Measurements from ENCODE around the gene MRPL12.

Gene MRPL12

GRCh38 chr17:81687770-81688541 lies 15.2 kb upstream of the MRPL12 start:
- ATAC-seq (replicated peaks) = no peak
- no peak overlapping the region for H3K4me3 Mint-ChIP-seq

GRCh38 chr17:81688616-81689015 lies 14.6 kb upstream of the MRPL12 start:
- no peak for DNase-seq

More at GRCh38 chr17:81687770-81688541, 15.2 kb upstream of the MRPL12 start:
- Mint-ChIP-seq H3K4me1 (peaks cover 24 to 53% of the 10 kb centered on the region in 2 donors), H3K9me3 (no peaks in the 10 kb centered on the region), H3K27me3 (no peaks in the 10 kb centered on the region), H3K36me3 (peaks cover 41 to 62% of the 10 kb centered on the region in 2 donors), H3K27ac (no peak overlapping the region)
- no peak for DNase-seq

GRCh38 chr17:81690066-81690465 lies 13.1 kb upstream of the MRPL12 start:
- Mint-ChIP-seq H3K27me3 (no peaks in the 10 kb centered on the region), H3K4me1 (peaks cover 18 to 43% of the 10 kb centered on the region in 2 donors), H3K27ac (no peak overlapping the region), H3K4me3 (no peak overlapping the region), H3K9me3 (no peaks in the 10 kb centered on the region), H3K36me3 (peaks cover 41 to 56% of the 10 kb centered on the region in 2 donors)
- ATAC-seq (replicated peaks) (no peak), DNase-seq (no peak)

More at GRCh38 chr17:81688616-81689015, 14.6 kb upstream of the MRPL12 start:
- Mint-ChIP-seq H3K4me3 (no peak overlapping the region), H3K27ac (no peak overlapping the region), H3K36me3 (peaks cover 41 to 62% of the 10 kb centered on the region in 2 donors), H3K9me3 (no peaks in the 10 kb centered on the region), H3K4me1 (peaks cover 23 to 51% of the 10 kb centered on the region in 2 donors), H3K27me3 (no peaks in the 10 kb centered on the region)
- no peak for ATAC-seq (replicated peaks)

GRCh38 chr17:81690549-81690948 lies 12.6 kb upstream of the MRPL12 start:
- DNase-seq (no peak), ATAC-seq (replicated peaks) (no peak)
- H3K27me3 Mint-ChIP-seq = no peaks in the 10 kb centered on the region
- no peak overlapping the region for H3K27ac Mint-ChIP-seq
- H3K9me3 Mint-ChIP-seq = no peaks in the 10 kb centered on the region
- H3K4me3 Mint-ChIP-seq = no peak overlapping the region
- H3K4me1 Mint-ChIP-seq = peaks cover 14 to 38% of the 10 kb centered on the region in 2 donors
- H3K36me3 Mint-ChIP-seq = peaks cover 37 to 52% of the 10 kb centered on the region in 2 donors

- H3K27me3 Mint-ChIP-seq = no peaks in the 10 kb centered on the region
- H3K36me3 Mint-ChIP-seq = peaks cover 34 to 51% of the 10 kb centered on the region in 2 donors
These were observed 12.0 kb upstream of the MRPL12 start for GRCh38 chr17:81691196-81691595.

GRCh38 chr17:81691608-81692007 lies 11.6 kb upstream of the MRPL12 start:
- Mint-ChIP-seq H3K27ac (no peak overlapping the region), H3K36me3 (peaks cover 32 to 48% of the 10 kb centered on the region in 2 donors), H3K4me1 (peaks cover 11 to 31% of the 10 kb centered on the region in 2 donors), H3K27me3 (no peaks in the 10 kb centered on the region), H3K9me3 (no peaks in the 10 kb centered on the region), H3K4me3 (no peak overlapping the region)
- ATAC-seq (replicated peaks) (no peak), DNase-seq (no peak)

More at GRCh38 chr17:81691196-81691595, 12.0 kb upstream of the MRPL12 start:
- DNase-seq = no peak
- no peak overlapping the region for H3K4me3 Mint-ChIP-seq
- H3K9me3 Mint-ChIP-seq = no peaks in the 10 kb centered on the region
- peaks cover 13 to 34% of the 10 kb centered on the region in 2 donors for H3K4me1 Mint-ChIP-seq
- no peak overlapping the region for H3K27ac Mint-ChIP-seq
- ATAC-seq (replicated peaks) = no peak

GRCh38 chr17:81693509-81694210 lies 9.5 kb upstream of the MRPL12 start:
- no peaks in the 10 kb centered on the region for H3K27me3 Mint-ChIP-seq
- H3K4me3 Mint-ChIP-seq = no peak overlapping the region
- no peaks in the 10 kb centered on the region for H3K9me3 Mint-ChIP-seq
- H3K4me1 Mint-ChIP-seq = peaks cover 4 to 32% of the 10 kb centered on the region in 2 donors
- DNase-seq (no peak), ATAC-seq (replicated peaks) (no peak)
- peaks cover 39 to 48% of the 10 kb centered on the region in 2 donors for H3K36me3 Mint-ChIP-seq
- H3K27ac Mint-ChIP-seq = no peak overlapping the region

GRCh38 chr17:81694810-81695209 lies 8.4 kb upstream of the MRPL12 start:
- DNase-seq = no peak
- no peaks in the 10 kb centered on the region for H3K9me3 Mint-ChIP-seq
- peaks cover 30 to 36% of the 10 kb centered on the region in 2 donors for H3K36me3 Mint-ChIP-seq
- H3K4me1 Mint-ChIP-seq = peaks cover 3 to 21% of the 10 kb centered on the region in 2 donors
- H3K4me3 Mint-ChIP-seq = no peak overlapping the region
- H3K27me3 Mint-ChIP-seq = no peaks in the 10 kb centered on the region
- H3K27ac Mint-ChIP-seq = no peak overlapping the region
- ATAC-seq (replicated peaks) = no peak

- H3K4me3 Mint-ChIP-seq = no peak overlapping the region
- H3K4me1 Mint-ChIP-seq = peaks cover 3 to 19% of the 10 kb centered on the region in 2 donors
- peaks cover 27 to 32% of the 10 kb centered on the region in 2 donors for H3K36me3 Mint-ChIP-seq
- H3K9me3 Mint-ChIP-seq = no peaks in the 10 kb centered on the region
- H3K27ac Mint-ChIP-seq = no peak overlapping the region
- DNase-seq = no peak
- no peak for ATAC-seq (replicated peaks)
- no peaks in the 10 kb centered on the region for H3K27me3 Mint-ChIP-seq
These were observed 8.0 kb upstream of the MRPL12 start for GRCh38 chr17:81695211-81695610.

GRCh38 chr17:81695801-81696200 lies 7.4 kb upstream of the MRPL12 start:
- H3K36me3 Mint-ChIP-seq = peaks cover 32% of the 10 kb centered on the region in 2 donors
- ATAC-seq (replicated peaks) = no peak
- H3K27me3 Mint-ChIP-seq = no peaks in the 10 kb centered on the region

GRCh38 chr17:81696218-81696941 lies 6.8 kb upstream of the MRPL12 start:
- peak in 1 of 2 donors; percentile 12 for ATAC-seq (replicated peaks)
- H3K27ac Mint-ChIP-seq = no peak overlapping the region

More at GRCh38 chr17:81695801-81696200, 7.4 kb upstream of the MRPL12 start:
- H3K4me1 Mint-ChIP-seq = peaks cover 6 to 25% of the 10 kb centered on the region in 2 donors
- H3K27ac Mint-ChIP-seq = no peak overlapping the region
- no peak overlapping the region for H3K4me3 Mint-ChIP-seq
- H3K9me3 Mint-ChIP-seq = no peaks in the 10 kb centered on the region
- no peak for DNase-seq

GRCh38 chr17:81697261-81698044 lies 5.7 kb upstream of the MRPL12 start:
- Mint-ChIP-seq H3K4me3 (no peak overlapping the region), H3K27ac (peak overlapping the region; percentile 60), H3K9me3 (no peaks in the 10 kb centered on the region), H3K36me3 (peaks cover 32 to 39% of the 10 kb centered on the region in 2 donors), H3K4me1 (peaks cover 14 to 34% of the 10 kb centered on the region in 2 donors), H3K27me3 (no peaks in the 10 kb centered on the region)
- ATAC-seq (replicated peaks) = no peak
- no peak for DNase-seq

More at GRCh38 chr17:81696218-81696941, 6.8 kb upstream of the MRPL12 start:
- DNase-seq = no peak
- Mint-ChIP-seq H3K4me3 (no peak overlapping the region), H3K36me3 (peaks cover 31 to 32% of the 10 kb centered on the region in 2 donors), H3K27me3 (no peaks in the 10 kb centered on the region), H3K4me1 (peaks cover 8 to 26% of the 10 kb centered on the region in 2 donors), H3K9me3 (no peaks in the 10 kb centered on the region)
